Measurements from ENCODE around the gene MYL7. TPM values are rescaled to one million over a fixed set of nuclear protein-coding genes. Genes with fewer than 3 reads are reported as not detected.

The MYL7 gene
- polyA plus RNA-seq, 1 of the 3 experiments (the other 2 are of a cell fraction): not detected

DNA sequence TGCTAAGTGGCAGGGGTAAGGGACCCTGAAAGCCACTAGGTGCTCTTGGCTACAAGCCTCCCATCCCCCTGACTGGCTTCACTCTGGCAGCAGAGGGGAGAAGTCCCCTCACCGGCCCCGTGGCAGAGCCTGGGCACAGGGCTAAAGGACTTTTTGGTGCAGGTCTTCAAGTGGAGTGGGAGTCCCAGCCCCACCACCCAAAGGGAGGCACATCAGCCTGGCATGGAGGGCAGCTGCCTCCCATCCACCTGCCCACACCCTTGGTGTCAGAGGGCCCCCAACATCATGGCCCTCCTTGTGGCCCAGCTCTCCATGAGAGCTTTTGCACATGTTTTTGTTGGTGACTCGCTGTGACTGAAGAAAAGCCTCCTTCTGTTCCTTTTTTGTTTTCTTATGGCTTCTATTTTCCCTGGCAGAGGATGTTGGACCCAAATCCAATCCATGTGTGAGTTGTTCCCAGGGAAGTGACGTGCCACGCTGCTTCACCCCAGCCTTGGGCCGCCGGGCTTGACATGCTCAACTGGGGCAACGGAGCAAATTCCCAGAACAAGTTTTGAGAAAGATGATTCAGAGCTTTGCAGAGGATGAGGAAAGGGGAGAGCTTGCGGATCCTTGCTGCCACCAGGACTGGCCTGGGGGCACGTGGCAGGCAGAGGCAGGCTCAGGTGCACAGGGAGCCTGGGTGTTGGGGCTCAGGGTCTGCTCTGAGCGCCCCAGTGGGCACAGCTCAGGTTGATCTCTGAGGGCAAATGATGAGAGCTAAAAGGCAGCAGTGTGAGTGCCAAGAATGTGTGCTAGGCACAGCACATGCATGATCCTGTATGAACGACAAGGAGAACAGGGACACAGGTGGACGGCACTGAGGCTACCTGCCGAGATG, 38.9 kb downstream of the MYL7 start:
- ChIA-PET CTCF (interaction anchor here (0.6 to 1.4 kb wide), 9 partner anchors 9 to 388 kb away, joined by 3 read pairs; partner anchors contain the start of genes NUDCD3 and POLD2), POLR2A (interaction anchor here (1.6 kb wide), 1 partner anchor 13 kb away, joined by 4 read pairs; no protein-coding TSS in a partner anchor)
- peaks cover 42% of the 10 kb centered on the region for H3F3A ChIP-seq (replicated peaks; ENCODE audit: insufficient read depth)
- H3K4me1 ChIP-seq (ENCODE audit: control insufficient read depth in 1 of 2, insufficient read depth in 2 of 2, low read depth in 1 of 2, low read length in 1 of 2): peaks cover 27 to 42% of the 10 kb centered on the region in 2 experiments; a peak in 2 of 4 replicates
- peak overlapping the region in 1 of 2 experiments; percentile 93; a peak in 2 of 4 replicates for H3K27ac ChIP-seq (ENCODE audit: low read depth in 2 of 2, low read length in 1 of 2)
- TF ChIP-seq TCF12 (IDR thresholded peaks at IDR 0.05): peak; percentile 79
- no peak for TF ChIP-seq IRF3 (IDR thresholded peaks at IDR 0.05; ENCODE audit: low read depth, low read length)
- 0 out of 4 replicates have a peak, but pooled peaks of 1 of the 2 experiments have one; percentile 29 for TF ChIP-seq EP300 (IDR thresholded peaks at IDR 0.05; ENCODE audit: borderline replicate concordance in 1 of 2, low read depth in 1 of 2, low read length in 1 of 2)
- TF ChIP-seq JUND (IDR thresholded peaks at IDR 0.05): no peak; the same call in 1 of the 2 replicates
- TF ChIP-seq ELF1 (IDR thresholded peaks at IDR 0.05): no peak
- no peak for TF ChIP-seq RCOR1 (IDR thresholded peaks at IDR 0.05; ENCODE audit: low read length)
- TF ChIP-seq POLR2AphosphoS5 (IDR thresholded peaks at IDR 0.05; ENCODE audit: low read depth, low read length): no peak
- no peak for TF ChIP-seq RXRA (IDR thresholded peaks at IDR 0.05; ENCODE audit: borderline replicate concordance, low read depth)
- no peak for TF ChIP-seq FOXJ3 (CRISPR knock-in tag; IDR thresholded peaks at IDR 0.05)
- no peak for TF ChIP-seq MXI1 (IDR thresholded peaks at IDR 0.05; ENCODE audit: low read depth, low read length)
- TF ChIP-seq FOSL2 (IDR thresholded peaks at IDR 0.05; ENCODE audit: borderline replicate concordance, low read depth): 0 out of 2 replicates have a peak, but pooled peaks have one; percentile 44
- no peak for TF ChIP-seq TEAD4 (IDR thresholded peaks at IDR 0.05; ENCODE audit: borderline replicate concordance, insufficient read depth)
- TF ChIP-seq GABPA (IDR thresholded peaks at IDR 0.05; ENCODE audit: low read depth): peak; percentile 43; the same call in 1 of the 2 replicates
- TF ChIP-seq, protein P1, sequence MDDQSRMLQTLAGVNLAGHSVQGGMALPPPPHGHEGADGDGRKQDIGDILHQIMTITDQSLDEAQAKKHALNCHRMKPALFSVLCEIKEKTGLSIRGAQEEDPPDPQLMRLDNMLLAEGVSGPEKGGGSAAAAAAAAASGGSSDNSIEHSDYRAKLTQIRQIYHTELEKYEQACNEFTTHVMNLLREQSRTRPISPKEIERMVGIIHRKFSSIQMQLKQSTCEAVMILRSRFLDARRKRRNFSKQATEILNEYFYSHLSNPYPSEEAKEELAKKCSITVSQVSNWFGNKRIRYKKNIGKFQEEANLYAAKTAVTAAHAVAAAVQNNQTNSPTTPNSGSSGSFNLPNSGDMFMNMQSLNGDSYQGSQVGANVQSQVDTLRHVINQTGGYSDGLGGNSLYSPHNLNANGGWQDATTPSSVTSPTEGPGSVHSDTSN (IDR thresholded peaks at IDR 0.05): no peak
- TF ChIP-seq RFX5 (IDR thresholded peaks at IDR 0.05; ENCODE audit: low read length): no peak
- TF ChIP-seq NFIC (IDR thresholded peaks at IDR 0.05; ENCODE audit: borderline replicate concordance): no peak; the same call in 1 of the 2 replicates
- TF ChIP-seq CHD2 (IDR thresholded peaks at IDR 0.05; ENCODE audit: low read length, partially characterized antibody): no peak
- TF ChIP-seq FOXM1 (IDR thresholded peaks at IDR 0.05; ENCODE audit: low read depth): no peak
- TF ChIP-seq SMC3 (IDR thresholded peaks at IDR 0.05; ENCODE audit: low read depth, low read length): no peak
- TF ChIP-seq CTCF (IDR thresholded peaks at IDR 0.05): no peak
- TF ChIP-seq, protein P2, sequence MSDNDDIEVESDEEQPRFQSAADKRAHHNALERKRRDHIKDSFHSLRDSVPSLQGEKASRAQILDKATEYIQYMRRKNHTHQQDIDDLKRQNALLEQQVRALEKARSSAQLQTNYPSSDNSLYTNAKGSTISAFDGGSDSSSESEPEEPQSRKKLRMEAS (IDR thresholded peaks at IDR 0.05; ENCODE audit: low read depth): peak; percentile 70
- no peak for TF ChIP-seq EZH2phosphoT487 (IDR thresholded peaks at IDR 0.05; ENCODE audit: borderline replicate concordance, low read depth)
- TF ChIP-seq ZBTB33 (IDR thresholded peaks at IDR 0.05; ENCODE audit: borderline replicate concordance, low read depth): no peak
- WGBS (ENCODE audit: low lambda C conversion rate): 85% methylated on average over 14 of the region's 14 CpGs
- DNase-seq: no peak
- H3K79me2 ChIP-seq (ENCODE audit: insufficient read depth): peaks cover 30% of the 10 kb centered on the region
- peaks cover 3 to 9% of the 10 kb centered on the region in 2 experiments for H3K36me3 ChIP-seq (replicated peaks in 1 of 2; ENCODE audit: control insufficient read depth in 1 of 2, insufficient read depth in 2 of 2, low read length in 1 of 2)
- peak overlapping the region; percentile 25; the same call in 1 of the 2 replicates for H3K9ac ChIP-seq
- no peaks in the 10 kb centered on the region for H3K9me2 ChIP-seq
- H3K4me3 ChIP-seq (ENCODE audit: low read depth in 2 of 2, low read length in 1 of 2): no peak overlapping the region
- H2AFZ ChIP-seq (ENCODE audit: low read depth): no peak overlapping the region
- no peaks in the 10 kb centered on the region for H4K20me1 ChIP-seq (ENCODE audit: insufficient read depth)
- no peaks in the 10 kb centered on the region for H3K9me3 ChIP-seq
- H3K27me3 ChIP-seq (ENCODE audit: insufficient read depth): no peaks in the 10 kb centered on the region
- H3K4me2 ChIP-seq: peak overlapping the region; percentile 40; the same call in 1 of the 2 replicates
